H9 (cell line): Measurements from ENCODE around the gene ASMT. TPM values are rescaled to one million over a fixed set of nuclear protein-coding genes. Genes with fewer than 3 reads are reported as not detected.

ENCODE experiments used
- DNase-seq: peaks from one replicate; pipeline ENCODE4 v3.0.0-alpha.2; 2017
- H2AFZ ChIP-seq: one replicate; pipeline ENCODE4 v1.6.1; 2013; ENCODE audit warnings: mild to moderate bottlenecking, low read length, control low read depth, moderate library complexity
- H2AK5ac ChIP-seq: 2 replicates; pipeline ENCODE4 v1.6.1; 2013; ENCODE audit warnings: low read length, control low read depth, mixed read lengths; ENCODE audit not compliant: insufficient read length
- H2BK120ac ChIP-seq: one replicate; pipeline ENCODE4 v1.6.1; 2013; ENCODE audit warnings: low read depth, mild to moderate bottlenecking, low read length, control low read depth, inconsistent platforms; ENCODE audit not compliant: poor library complexity, severe bottlenecking
- H2BK12ac ChIP-seq: 2 replicates; pipeline ENCODE4 v1.6.1; 2013; ENCODE audit warnings: low read length, control low read depth, mixed read lengths, low read depth; ENCODE audit not compliant: insufficient read length
- H2BK15ac ChIP-seq: 2 replicates; pipeline ENCODE4 v1.6.1; 2013; ENCODE audit warnings: low read depth, low read length, control low read depth
- H2BK20ac ChIP-seq: one replicate; pipeline ENCODE4 v1.6.1; 2013; ENCODE audit warnings: low read depth, mild to moderate bottlenecking, low read length, control low read depth, inconsistent platforms; ENCODE audit not compliant: poor library complexity, severe bottlenecking
- H2BK5ac ChIP-seq: 2 replicates; pipeline ENCODE4 v1.6.1; 2013; ENCODE audit warnings: low read length, control low read depth, mixed read lengths; ENCODE audit not compliant: insufficient read length
- H3K14ac ChIP-seq: 2 replicates; pipeline ENCODE4 v1.6.1; 2013; ENCODE audit warnings: low read length, control low read depth; ENCODE audit not compliant: insufficient read depth
- H3K18ac ChIP-seq: 2 replicates; pipeline ENCODE4 v1.6.1; 2013; ENCODE audit warnings: low read depth, mild to moderate bottlenecking, mixed read lengths, low read length, control low read depth; ENCODE audit not compliant: insufficient read length
- H3K23ac ChIP-seq: 2 replicates; pipeline ENCODE4 v1.6.1; 2013; ENCODE audit warnings: low read length, control low read depth, mixed read lengths, low read depth; ENCODE audit not compliant: insufficient read length
- H3K23me2 ChIP-seq: 2 replicates; pipeline ENCODE4 v1.6.1; 2013; ENCODE audit warnings: low read depth, mild to moderate bottlenecking, mixed read lengths, low read length, control low read depth; ENCODE audit not compliant: insufficient read length, poor library complexity, severe bottlenecking
- H3K27ac ChIP-seq: 2 replicates; pipeline ENCODE4 v1.5.1; 2013; ENCODE audit warnings: low read length, control low read depth, mixed read lengths, low read depth; ENCODE audit not compliant: insufficient read length
- H3K27me3 ChIP-seq: 2 replicates; pipeline ENCODE4 v1.6.1; 2013; ENCODE audit warnings: low read length, control low read depth, inconsistent platforms; ENCODE audit not compliant: insufficient read depth
- H3K4ac ChIP-seq: 2 replicates; pipeline ENCODE4 v1.6.1; 2013; ENCODE audit warnings: low read depth, mild to moderate bottlenecking, control low read depth, inconsistent platforms, low read length, moderate library complexity
- H3K4me1 ChIP-seq: 2 replicates; pipeline ENCODE4 v1.6.1; 2013; ENCODE audit warnings: low read length, control low read depth, inconsistent platforms; ENCODE audit not compliant: insufficient read depth
- H3K4me2 ChIP-seq: 2 replicates; pipeline ENCODE4 v1.6.1; 2013; ENCODE audit warnings: low read length, control low read depth, mixed read lengths; ENCODE audit not compliant: insufficient read length, insufficient read depth
- H3K56ac ChIP-seq: 2 replicates; pipeline ENCODE4 v1.6.1; 2013; ENCODE audit warnings: low read depth, mild to moderate bottlenecking, mixed read lengths, low read length, control low read depth; ENCODE audit not compliant: insufficient read length
- H3K79me1 ChIP-seq: 2 replicates; pipeline ENCODE4 v1.6.1; 2013; ENCODE audit warnings: low read depth, mild to moderate bottlenecking, moderate library complexity, low read length, control low read depth, inconsistent platforms; ENCODE audit not compliant: insufficient read depth, poor library complexity, severe bottlenecking
- H3K79me2 ChIP-seq: 2 replicates; pipeline ENCODE4 v1.6.1; 2013; ENCODE audit warnings: low read length, control low read depth, inconsistent platforms; ENCODE audit not compliant: insufficient read depth
- H3K9ac ChIP-seq: 2 replicates; pipeline ENCODE4 v1.6.1; 2013; ENCODE audit warnings: low read length, control low read depth, mixed read lengths; ENCODE audit not compliant: insufficient read length; ENCODE audit errors: extremely low read depth
- H3K9me3 ChIP-seq: one replicate; pipeline ENCODE4 v1.6.1; 2013; ENCODE audit warnings: low read depth, low read length, inconsistent platforms; ENCODE audit not compliant: control insufficient read depth
- H3T11ph ChIP-seq: one replicate; pipeline ENCODE4 v1.6.1; 2013; ENCODE audit warnings: mild to moderate bottlenecking, low read length, control low read depth, inconsistent platforms
- H4K20me1 ChIP-seq: one replicate; pipeline ENCODE4 v1.6.1; 2013; ENCODE audit not compliant: control insufficient read depth, insufficient read length, insufficient read depth
- H4K5ac ChIP-seq: 2 replicates; pipeline ENCODE4 v1.6.1; 2013; ENCODE audit warnings: low read depth, mild to moderate bottlenecking, mixed read lengths, low read length, control low read depth; ENCODE audit not compliant: insufficient read length
- H4K8ac ChIP-seq: replicated peaks from 2 replicates; pipeline ENCODE4 v1.6.1; 2013; ENCODE audit warnings: low read length, control low read depth, mixed read lengths, low read depth; ENCODE audit not compliant: insufficient read length
- H4K91ac ChIP-seq: 2 replicates; pipeline ENCODE4 v1.6.1; 2013; ENCODE audit warnings: low read depth, mild to moderate bottlenecking, moderate library complexity, mixed read lengths, low read length, control low read depth; ENCODE audit not compliant: insufficient read length
- H3K27ac Mint-ChIP-seq, 3 experiments: 2 replicates in 2 of 3; 3 replicates in 1 of 3; pipeline ENCODE4 v1.8.0; 2020 to 2021; ENCODE audit warnings: mixed read lengths in 3 of 3, mild to moderate bottlenecking in 1 of 3, moderate library complexity in 1 of 3
- H3K27me3 Mint-ChIP-seq: 2 replicates; pipeline ENCODE4 v1.8.0; 2021; ENCODE audit warnings: low read depth, mild to moderate bottlenecking, moderate library complexity, mixed read lengths
- H3K36me3 Mint-ChIP-seq, 3 experiments: 2 replicates in 2 of 3; 3 replicates in 1 of 3; pipeline ENCODE4 v1.8.0; 2020 to 2021; ENCODE audit warnings: low read depth in 3 of 3, mixed read lengths in 3 of 3; ENCODE audit not compliant: insufficient read depth in 1 of 3
- H3K4me1 Mint-ChIP-seq, 2 experiments: 2 replicates each; pipeline ENCODE4 v1.8.0; 2020; ENCODE audit warnings: mixed read lengths in 2 of 2
- H3K4me3 Mint-ChIP-seq, 2 experiments: 2 replicates in 1 of 2; 3 replicates in 1 of 2; pipeline ENCODE4 v1.8.0; 2020 to 2021; ENCODE audit warnings: mild to moderate bottlenecking in 2 of 2, mixed read lengths in 2 of 2, moderate library complexity in 1 of 2
- H3K9me3 Mint-ChIP-seq, 2 experiments: 2 replicates in 1 of 2; 3 replicates in 1 of 2; pipeline ENCODE4 v1.8.0; 2020; ENCODE audit warnings: mild to moderate bottlenecking in 2 of 2, mixed read lengths in 2 of 2, moderate library complexity in 1 of 2
- total RNA-seq: library from RNA; stranded (reverse); gene quantifications from 2 replicates; pipeline ENCODE4 v1.2.1, GENCODE V29; 2021
- TF ChIP-seq, protein P1 (sequence below): fragments of 200-600 bp; sonication (generic); conservative IDR thresholded peaks from 3 replicates; pipeline ENCODE4 v1.8.0; 2021; ENCODE audit warnings: antibody characterized with exemption, mild to moderate bottlenecking

ASMT gene
- total RNA-seq, 1 experiment from 2014 or later: 1.4 TPM

GRCh38 chrX:1646009-1646408, 31.1 kb downstream of the ASMT start:
- Histone ChIP-seq H3K4me2 (no peak overlapping the region), H3T11ph (no peak overlapping the region), H3K9me3 (peaks cover 7% of the 10 kb centered on the region), H3K9ac (no peak overlapping the region), H2BK120ac (no peak overlapping the region), H4K20me1 (no peaks in the 10 kb centered on the region), H3K14ac (no peak overlapping the region), H3K56ac (no peak overlapping the region), H2BK20ac (no peak overlapping the region), H3K23me2 (no peaks in the 10 kb centered on the region), H4K91ac (no peak overlapping the region), H2BK15ac (no peak overlapping the region), H2AFZ (no peak overlapping the region), H3K27ac (no peak overlapping the region), H2BK5ac (no peak overlapping the region), H3K23ac (no peak overlapping the region), H2AK5ac (no peak overlapping the region), H3K4me1 (no peaks in the 10 kb centered on the region; the same call in 1 of the 2 replicates), H3K18ac (no peak overlapping the region), H3K4ac (no peak overlapping the region), H2BK12ac (no peak overlapping the region), H3K79me2 (no peaks in the 10 kb centered on the region), H3K79me1 (no peaks in the 10 kb centered on the region), H4K5ac (no peak overlapping the region), H3K27me3 (no peaks in the 10 kb centered on the region), H4K8ac (no peak overlapping the region)
- TF ChIP-seq, protein P1, sequence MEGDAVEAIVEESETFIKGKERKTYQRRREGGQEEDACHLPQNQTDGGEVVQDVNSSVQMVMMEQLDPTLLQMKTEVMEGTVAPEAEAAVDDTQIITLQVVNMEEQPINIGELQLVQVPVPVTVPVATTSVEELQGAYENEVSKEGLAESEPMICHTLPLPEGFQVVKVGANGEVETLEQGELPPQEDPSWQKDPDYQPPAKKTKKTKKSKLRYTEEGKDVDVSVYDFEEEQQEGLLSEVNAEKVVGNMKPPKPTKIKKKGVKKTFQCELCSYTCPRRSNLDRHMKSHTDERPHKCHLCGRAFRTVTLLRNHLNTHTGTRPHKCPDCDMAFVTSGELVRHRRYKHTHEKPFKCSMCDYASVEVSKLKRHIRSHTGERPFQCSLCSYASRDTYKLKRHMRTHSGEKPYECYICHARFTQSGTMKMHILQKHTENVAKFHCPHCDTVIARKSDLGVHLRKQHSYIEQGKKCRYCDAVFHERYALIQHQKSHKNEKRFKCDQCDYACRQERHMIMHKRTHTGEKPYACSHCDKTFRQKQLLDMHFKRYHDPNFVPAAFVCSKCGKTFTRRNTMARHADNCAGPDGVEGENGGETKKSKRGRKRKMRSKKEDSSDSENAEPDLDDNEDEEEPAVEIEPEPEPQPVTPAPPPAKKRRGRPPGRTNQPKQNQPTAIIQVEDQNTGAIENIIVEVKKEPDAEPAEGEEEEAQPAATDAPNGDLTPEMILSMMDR: no peak
- H3K36me3 Mint-ChIP-seq: peaks cover 10 to 34% (median 15%) of the 10 kb centered on the region in 3 experiments
- peaks cover 3 to 9% of the 10 kb centered on the region in 2 experiments for H3K4me1 Mint-ChIP-seq
- no peak for DNase-seq
- H3K27me3 Mint-ChIP-seq: peaks cover 25% of the 10 kb centered on the region
- no peak overlapping the region for H3K27ac Mint-ChIP-seq
- no peak overlapping the region for H3K4me3 Mint-ChIP-seq
- peaks cover 46 to 50% of the 10 kb centered on the region in 2 experiments for H3K9me3 Mint-ChIP-seq
